H1 (cell line): ENCODE results near the gene CNTN6. TPM values are rescaled to one million over a fixed set of nuclear protein-coding genes. Genes with fewer than 3 reads are reported as not detected.

ENCODE experiments used
- CTCF ChIA-PET: fragments of 300-600 bp; sonication (Branson Sonifier 250); formaldehyde crosslinking; loops from one replicate; lab custom pipeline; 2021; ENCODE audit not compliant: partially characterized antibody; lab: Charles Lee
- POLR2A ChIA-PET: fragments of 300-600 bp; sonication (Branson Sonifier 250); formaldehyde crosslinking; loops from one replicate; lab custom pipeline; 2021; ENCODE audit warnings: inconsistent platforms; ENCODE audit not compliant: partially characterized antibody; lab: Charles Lee
- DNase-seq, 2 experiments: peaks; one replicate each; pipeline versions ENCODE4 v3.0.0 to v3.0.0-alpha.2; 2010 to 2022; ENCODE audit warnings: low spot score in 2 of 2, low read depth in 1 of 2, mixed read lengths in 1 of 2
- FAIRE-seq: peaks from 2 replicates; lab custom pipeline; 2011; peaks lifted over from hg19 to GRCh38; lab: Jason Lieb, UNC
- H2AFZ ChIP-seq: 2 replicates; pipeline ENCODE4 v1.8.1; 2012; ENCODE audit warnings: low read length, inconsistent platforms
- H2AK5ac ChIP-seq: 2 replicates; pipeline ENCODE4 v1.6.1; 2013; ENCODE audit warnings: low read depth, low read length
- H2BK120ac ChIP-seq: replicated peaks from 2 replicates; pipeline ENCODE3; 2013; ENCODE audit warnings: low read depth, low read length, inconsistent platforms
- H2BK12ac ChIP-seq: 2 replicates; pipeline ENCODE4 v1.6.1; 2013; ENCODE audit warnings: low read depth, low read length
- H2BK15ac ChIP-seq: 2 replicates; pipeline ENCODE4 v1.6.1; 2013; ENCODE audit warnings: low read length
- H2BK20ac ChIP-seq: 2 replicates; pipeline ENCODE4 v1.6.1; 2013; ENCODE audit warnings: low read length
- H2BK5ac ChIP-seq: 2 replicates; pipeline ENCODE4 v1.6.1; 2013; ENCODE audit warnings: low read depth, low read length
- H3K14ac ChIP-seq: 2 replicates; pipeline ENCODE4 v1.6.1; 2013; ENCODE audit warnings: inconsistent platforms; ENCODE audit not compliant: insufficient read length
- H3K18ac ChIP-seq: 2 replicates; pipeline ENCODE4 v1.6.1; 2013; ENCODE audit warnings: low read length; ENCODE audit errors: extremely low read depth
- H3K23ac ChIP-seq: 2 replicates; pipeline ENCODE4 v1.6.1; 2013; ENCODE audit warnings: inconsistent platforms; ENCODE audit not compliant: insufficient read length
- H3K23me2 ChIP-seq: 2 replicates; pipeline ENCODE4 v1.6.1; 2013; ENCODE audit warnings: low read depth, low read length
- H3K27ac ChIP-seq: 2 replicates; pipeline ENCODE4 v1.6.1; 2011; ENCODE audit warnings: low read depth, low read length, inconsistent platforms
- H3K27me3 ChIP-seq, 4 experiments: replicated peaks in 1 of 4; 1 replicate in 1 of 4; 2 replicates in 3 of 4; pipeline versions ENCODE4 v1.6.1 to v1.8.1; 2011 to 2013; ENCODE audit warnings: low read length in 3 of 4, mild to moderate bottlenecking in 3 of 4, inconsistent platforms in 2 of 4, mixed read lengths in 2 of 4, moderate library complexity in 1 of 4; ENCODE audit not compliant: control insufficient read depth in 3 of 4, insufficient read depth in 3 of 4; ENCODE audit errors: extremely low read depth in 1 of 4
- H3K36me3 ChIP-seq, 4 experiments: 2 replicates each; pipeline versions ENCODE4 v1.6.1 to v1.8.1; 2011 to 2013; ENCODE audit warnings: mild to moderate bottlenecking in 4 of 4, low read length in 3 of 4, moderate library complexity in 2 of 4, control low read depth in 1 of 4, inconsistent platforms in 1 of 4; ENCODE audit not compliant: insufficient read depth in 4 of 4, control insufficient read depth in 2 of 4
- H3K4ac ChIP-seq: replicated peaks from 2 replicates; pipeline ENCODE3; 2013; ENCODE audit warnings: low read length, low read depth, mixed read lengths, inconsistent platforms; ENCODE audit not compliant: insufficient read length
- H3K4me1 ChIP-seq, 4 experiments: replicated peaks in 1 of 4; 1 replicate in 1 of 4; 2 replicates in 3 of 4; pipeline versions ENCODE4 v1.6.1 to v1.8.1; 2011 to 2013; ENCODE audit warnings: low read length in 3 of 4, inconsistent platforms in 2 of 4, mixed read lengths in 1 of 4; ENCODE audit not compliant: insufficient read depth in 4 of 4, control insufficient read depth in 3 of 4
- H3K4me2 ChIP-seq, 2 experiments: 2 replicates each; pipeline versions ENCODE4 v1.6.1 to v1.8.1; 2011 to 2013; ENCODE audit warnings: low read depth in 2 of 2, low read length in 2 of 2, control low read depth in 1 of 2, inconsistent platforms in 1 of 2, mild to moderate bottlenecking in 1 of 2; ENCODE audit not compliant: insufficient read depth in 1 of 2
- H3K4me3 ChIP-seq, 4 experiments: fragments of 200-600, 300-600 bp in 1 of 4; sonication (generic), shearing (Covaris generic), sonication (Bioruptor Twin) in 1 of 4; 2 replicates each; pipeline versions ENCODE4 v1.5.1 to v1.8.1; 2011 to 2016; ENCODE audit warnings: low read length in 4 of 4, low read depth in 3 of 4, control low read depth in 2 of 4, inconsistent platforms in 2 of 4, mild to moderate bottlenecking in 2 of 4, mixed read lengths in 1 of 4, moderate library complexity in 1 of 4; ENCODE audit not compliant: insufficient read depth in 2 of 4; ENCODE audit errors: extremely low read depth in 1 of 4
- H3K56ac ChIP-seq: replicated peaks from 2 replicates; pipeline ENCODE3; 2013; ENCODE audit warnings: low read depth, mild to moderate bottlenecking, mixed read lengths, low read length, inconsistent platforms; ENCODE audit not compliant: insufficient read length
- H3K79me1 ChIP-seq: 2 replicates; pipeline ENCODE4 v1.6.1; 2013; ENCODE audit warnings: low read depth, low read length, control low read depth
- H3K79me2 ChIP-seq, 2 experiments: 2 replicates each; pipeline versions ENCODE4 v1.6.1 to v1.8.1; 2012 to 2013; ENCODE audit warnings: low read length in 2 of 2, mild to moderate bottlenecking in 2 of 2, inconsistent platforms in 1 of 2; ENCODE audit not compliant: insufficient read depth in 2 of 2, control insufficient read depth in 1 of 2
- H3K9ac ChIP-seq, 4 experiments: replicated peaks in 1 of 4; 1 replicate in 1 of 4; 2 replicates in 3 of 4; pipeline versions ENCODE4 v1.6.1 to v1.8.1; 2011 to 2013; ENCODE audit warnings: low read depth in 3 of 4, low read length in 3 of 4, control low read depth in 2 of 4, mild to moderate bottlenecking in 2 of 4, moderate library complexity in 2 of 4, inconsistent platforms in 1 of 4; ENCODE audit errors: extremely low read depth in 1 of 4
- H3K9me3 ChIP-seq, 2 experiments: 2 replicates each; pipeline versions ENCODE4 v1.6.1 to v1.8.1; 2012 to 2013; ENCODE audit warnings: mild to moderate bottlenecking in 2 of 2, moderate library complexity in 2 of 2, control low read depth in 1 of 2, inconsistent platforms in 1 of 2, low read depth in 1 of 2, low read length in 1 of 2, mixed read lengths in 1 of 2; ENCODE audit not compliant: insufficient read depth in 2 of 2
- H4K20me1 ChIP-seq, 2 experiments: replicated peaks in 1 of 2; 2 replicates each; pipeline versions ENCODE3 to v1.8.1; 2011 to 2013; ENCODE audit warnings: inconsistent platforms in 2 of 2, low read length in 2 of 2, mild to moderate bottlenecking in 1 of 2; ENCODE audit not compliant: insufficient read depth in 2 of 2, control insufficient read depth in 1 of 2
- H4K5ac ChIP-seq: 2 replicates; pipeline ENCODE4 v1.6.1; 2013; ENCODE audit warnings: low read length, low read depth, mixed read lengths, inconsistent platforms; ENCODE audit not compliant: insufficient read length
- H4K8ac ChIP-seq: 2 replicates; pipeline ENCODE4 v1.8.0; 2013; ENCODE audit warnings: mild to moderate bottlenecking, moderate library complexity, low read length, inconsistent platforms; ENCODE audit not compliant: insufficient read depth; ENCODE audit errors: extremely low read depth
- H4K91ac ChIP-seq: replicated peaks from 2 replicates; pipeline ENCODE3; 2013; ENCODE audit warnings: low read length, mixed read lengths, inconsistent platforms; ENCODE audit not compliant: insufficient read length
- TAF7 ChIP-seq: optimal IDR thresholded peaks from 2 replicates; pipeline ENCODE3; 2011; ENCODE audit warnings: low read depth, mild to moderate bottlenecking, inconsistent platforms, low read length, moderate library complexity, borderline replicate concordance
- TCF12 ChIP-seq: IDR thresholded peaks from 2 replicates; pipeline ENCODE4 v1.6.1; 2011; ENCODE audit warnings: low read depth, mild to moderate bottlenecking, low read length
- WGBS, 2 experiments: shearing (Covaris generic) in 1 of 2; methylation state at CpG; one replicate each; pipeline versions ENCODE4 v1.1.6 to v1.1.7; 2013 to 2015; ENCODE audit warnings: low lambda C conversion rate in 2 of 2, mixed read lengths in 2 of 2, inconsistent platforms in 1 of 2, low coverage in 1 of 2, missing lambda C conversion rate in 1 of 2; ENCODE audit not compliant: insufficient replicate concordance in 2 of 2, insufficient coverage in 1 of 2, insufficient read length in 1 of 2; ENCODE audit errors: extremely low coverage in 1 of 2, missing lambda C conversion rate in 1 of 2; 5-methylcytosine and 5-hydroxymethylcytosine counted together
- polyA plus RNA-seq, 7 experiments: library from polyadenylated mRNA; depleted of rRNA in 3 of 7; stranded (reverse) in 5 of 7; unstranded in 2 of 7; fragments of >200 nt in 5 of 7; fragments of 200-250 nt in 2 of 7; gene quantifications; 1 replicate in 5 of 7; 2 replicates in 1 of 7; 4 replicates in 1 of 7; pipeline versions ENCODE4 v1.2.1 to v1.2.3, GENCODE V29; 2011 to 2013; ENCODE audit warnings: missing spikeins in 2 of 7, mixed read lengths in 2 of 7
- total RNA-seq: library from RNA; stranded (reverse); fragmentation: NEBNext Ultra II Directional; extraction: Animal tissue kit (Norgen Biotek cat#: 25700); gene quantifications from 2 replicates; pipeline ENCODE4 v1.2.1, GENCODE V29; 2021

Gene CNTN6
- total and polyA plus RNA-seq, 2 of the 8 experiments (the other 6 are each of a cell fraction or from before 2014, with no cell fraction given), result not detected

GRCh38 chr3:1330107-1330506 lies 237.3 kb downstream of the CNTN6 start:
- Histone ChIP-seq H4K8ac (no peak overlapping the region), H3K36me3 (no peaks in the 10 kb centered on the region), H3K23me2 (no peaks in the 10 kb centered on the region), H4K20me1 (no peaks in the 10 kb centered on the region), H2BK20ac (no peak overlapping the region), H2BK120ac (no peak overlapping the region), H2BK5ac (no peak overlapping the region), H4K5ac (no peak overlapping the region), H3K27ac (no peak overlapping the region), H3K18ac (no peak overlapping the region), H3K4me1 (peaks cover 0 to 3% (median 0%) of the 10 kb centered on the region in 4 experiments; a peak in 1 of 7 replicates), H2AFZ (no peak overlapping the region), H3K4me3 (no peak overlapping the region), H3K4me2 (no peak overlapping the region), H3K14ac (no peak overlapping the region), H3K27me3 (no peaks in the 10 kb centered on the region), H2BK15ac (no peak overlapping the region), H2BK12ac (no peak overlapping the region), H3K9me3 (no peaks in the 10 kb centered on the region), H3K23ac (no peak overlapping the region), H3K79me2 (no peaks in the 10 kb centered on the region), H3K4ac (no peak overlapping the region), H2AK5ac (no peak overlapping the region), H3K56ac (no peak overlapping the region), H4K91ac (no peak overlapping the region), H3K9ac (no peak overlapping the region), H3K79me1 (no peaks in the 10 kb centered on the region)
- TF ChIP-seq TAF7 (no peak), TCF12 (0 out of 2 replicates have a peak, but pooled peaks have one; percentile 55)
- CTCF ChIA-PET, result interaction anchor here (0.7 to 1.0 kb wide), 2 partner anchors 21 to 383 kb away, joined by 3 to 4 read pairs; no protein-coding TSS in a partner anchor
- 91% methylated on average over 2 of the region's 2 CpGs; no CpG with 5 or more reads in 1 of the 2 experiments for WGBS, 2 experiments
- FAIRE-seq (no peak), DNase-seq (no peak)
- POLR2A ChIA-PET, result no interaction called here
